ENCODE results near the gene BRPF3. TPM values are rescaled to one million over a fixed set of nuclear protein-coding genes. Genes with fewer than 3 reads are reported as not detected.

BRPF3 gene
- 39.2 TPM for total RNA-seq

GRCh38 chr6:36196113-36196879, at the start of gene BRPF3:
Gene BRPF3 (plus strand): TSS chr6:36196744. CDS start chr6:36200323, 3,579 bp downstream.

GRCh38 chr6:36269834-36270705, 73.5 kb downstream of the BRPF3 start, which contains the start of gene PNPLA1:
Gene PNPLA1 (plus strand): TSS chr6:36270060. CDS start chr6:36270460, 400 bp downstream.

Other genes starting within 250 kb of the BRPF3 start
- 1.4 TPM for gene SLC26A8, start 172.1 kb upstream of the BRPF3 start, total RNA-seq
- gene MAPK14, start 168.9 kb upstream of the BRPF3 start, total RNA-seq: 75.2 TPM
- 9.2 TPM for gene MAPK13, start 66.2 kb upstream of the BRPF3 start, total RNA-seq
- 0.16 TPM for gene PNPLA1, start 73.3 kb downstream of the BRPF3 start, total RNA-seq
- 0.11 TPM for gene BNIP5, start 140.1 kb downstream of the BRPF3 start, total RNA-seq
- 0.38 TPM for gene ETV7, start 190.9 kb downstream of the BRPF3 start, total RNA-seq
- not detected for gene PXT1, start 246.1 kb downstream of the BRPF3 start, total RNA-seq
- gene KCTD20, start 246.3 kb downstream of the BRPF3 start, total RNA-seq: 73.7 TPM